Activated T-cell treated with anti-CD3 and anti-CD28 coated beads, Interleukin-2, amount 50 U/mL, for 4 hours (primary cell): Measurements from ENCODE around the gene CDK5R1. TPM values are rescaled to one million over a fixed set of nuclear protein-coding genes. Genes with fewer than 3 reads are reported as not detected.
A peak's percentile ranks its signal among the peaks of the same experiment; 100 is the strongest.

Experiments used
- ATAC-seq, 2 donors: fragments of 200-7000 bp; cut with Tn5 transposase; one replicate each; pipeline ENCODE4 v1.10.0; 2021
- DNase-seq: peaks from one replicate; pipeline ENCODE4 v3.0.0-alpha.2; 2020
- H3K27me3 Mint-ChIP-seq: one replicate; pipeline ENCODE4 v1.8.0; 2021; ENCODE audit warnings: low read depth, mixed read lengths
- H3K36me3 Mint-ChIP-seq: one replicate; pipeline ENCODE4 v1.8.0; 2022; ENCODE audit warnings: mixed read lengths; ENCODE audit not compliant: insufficient read depth
- H3K4me1 Mint-ChIP-seq: one replicate; pipeline ENCODE4 v1.8.0; 2021; ENCODE audit warnings: low read depth, mixed read lengths
- H3K4me3 Mint-ChIP-seq: one replicate; pipeline ENCODE4 v1.8.0; 2021; ENCODE audit warnings: mild to moderate bottlenecking, moderate library complexity, mixed read lengths
- H3K9me3 Mint-ChIP-seq: one replicate; pipeline ENCODE4 v1.8.0; 2021; ENCODE audit warnings: mixed read lengths
- total RNA-seq, 3 donors: library from RNA; stranded (reverse); gene quantifications; one replicate each; pipeline ENCODE4 v1.2.1, GENCODE V29; 2021

CDK5R1 gene
- total RNA-seq, 3 donors from 2014 or later, result 14.8 to 20.9 (median 15.7) TPM

GRCh38 chr17:32492648-32493289, 6.0 kb downstream of the CDK5R1 start:
- ATAC-seq (no peak), DNase-seq (no peak)
- H3K27me3 Mint-ChIP-seq, result no peaks in the 10 kb centered on the region
- H3K4me3 Mint-ChIP-seq, result peak overlapping the region; percentile 58
- peaks cover 64% of the 10 kb centered on the region for H3K4me1 Mint-ChIP-seq
- peaks cover 11% of the 10 kb centered on the region for H3K36me3 Mint-ChIP-seq
- H3K9me3 Mint-ChIP-seq, result no peaks in the 10 kb centered on the region

GRCh38 chr17:32493571-32493970, 6.8 kb downstream of the CDK5R1 start:
- ATAC-seq, result no peak
- DNase-seq, result no peak
- Mint-ChIP-seq H3K4me3 (no peak overlapping the region), H3K27me3 (no peaks in the 10 kb centered on the region), H3K36me3 (peaks cover 6% of the 10 kb centered on the region), H3K9me3 (no peaks in the 10 kb centered on the region), H3K4me1 (peaks cover 58% of the 10 kb centered on the region)

- no peak for ATAC-seq
- Mint-ChIP-seq H3K27me3 (no peaks in the 10 kb centered on the region), H3K36me3 (peaks cover 6% of the 10 kb centered on the region), H3K4me3 (no peak overlapping the region), H3K9me3 (no peaks in the 10 kb centered on the region), H3K4me1 (peaks cover 53% of the 10 kb centered on the region)
- no peak for DNase-seq
These were observed 7.3 kb downstream of the CDK5R1 start for GRCh38 chr17:32493976-32494513.

- H3K9me3 Mint-ChIP-seq, result no peaks in the 10 kb centered on the region
- no peaks in the 10 kb centered on the region for H3K27me3 Mint-ChIP-seq
- H3K4me3 Mint-ChIP-seq, result no peak overlapping the region
- DNase-seq (no peak), ATAC-seq (no peak)
- H3K4me1 Mint-ChIP-seq, result peaks cover 46% of the 10 kb centered on the region
- H3K36me3 Mint-ChIP-seq, result peaks cover 4% of the 10 kb centered on the region
These were observed 8.0 kb downstream of the CDK5R1 start for GRCh38 chr17:32494621-32495358.

- no peaks in the 10 kb centered on the region for H3K9me3 Mint-ChIP-seq
- no peak for DNase-seq
- peak in 1 of 2 donors; percentile 35 for ATAC-seq
- no peaks in the 10 kb centered on the region for H3K27me3 Mint-ChIP-seq
- H3K4me3 Mint-ChIP-seq, result no peak overlapping the region
- no peaks in the 10 kb centered on the region for H3K36me3 Mint-ChIP-seq
- H3K4me1 Mint-ChIP-seq, result peaks cover 38% of the 10 kb centered on the region
These were observed 8.8 kb downstream of the CDK5R1 start for GRCh38 chr17:32495359-32496231.

GRCh38 chr17:32496395-32497073, 9.7 kb downstream of the CDK5R1 start:
- no peaks in the 10 kb centered on the region for H3K27me3 Mint-ChIP-seq
- H3K36me3 Mint-ChIP-seq, result no peaks in the 10 kb centered on the region
- DNase-seq (no peak), ATAC-seq (no peak)
- H3K4me3 Mint-ChIP-seq, result no peak overlapping the region
- no peaks in the 10 kb centered on the region for H3K9me3 Mint-ChIP-seq
- peaks cover 36% of the 10 kb centered on the region for H3K4me1 Mint-ChIP-seq

GRCh38 chr17:32497431-32498205, 10.8 kb downstream of the CDK5R1 start:
- peaks cover 36% of the 10 kb centered on the region for H3K4me1 Mint-ChIP-seq
- H3K36me3 Mint-ChIP-seq, result no peaks in the 10 kb centered on the region
- no peaks in the 10 kb centered on the region for H3K9me3 Mint-ChIP-seq
- no peaks in the 10 kb centered on the region for H3K27me3 Mint-ChIP-seq
- no peak overlapping the region for H3K4me3 Mint-ChIP-seq
- no peak for DNase-seq
- ATAC-seq, result no peak

GRCh38 chr17:32498391-32498790, 11.6 kb downstream of the CDK5R1 start:
- H3K27me3 Mint-ChIP-seq, result no peaks in the 10 kb centered on the region
- ATAC-seq (no peak), DNase-seq (no peak)
- H3K9me3 Mint-ChIP-seq, result no peaks in the 10 kb centered on the region
- H3K4me1 Mint-ChIP-seq, result peaks cover 36% of the 10 kb centered on the region
- H3K4me3 Mint-ChIP-seq, result no peak overlapping the region
- H3K36me3 Mint-ChIP-seq, result no peaks in the 10 kb centered on the region

GRCh38 chr17:32502013-32502412, 15.2 kb downstream of the CDK5R1 start:
- Mint-ChIP-seq H3K4me3 (no peak overlapping the region), H3K9me3 (no peaks in the 10 kb centered on the region), H3K27me3 (no peaks in the 10 kb centered on the region), H3K36me3 (no peaks in the 10 kb centered on the region), H3K4me1 (peaks cover 60% of the 10 kb centered on the region)
- DNase-seq, result no peak
- ATAC-seq, result no peak

GRCh38 chr17:32502710-32503109, 15.9 kb downstream of the CDK5R1 start:
- no peaks in the 10 kb centered on the region for H3K36me3 Mint-ChIP-seq
- H3K4me1 Mint-ChIP-seq, result peaks cover 66% of the 10 kb centered on the region
- peak overlapping the region; percentile 60 for H3K4me3 Mint-ChIP-seq
- H3K9me3 Mint-ChIP-seq, result no peaks in the 10 kb centered on the region
- no peaks in the 10 kb centered on the region for H3K27me3 Mint-ChIP-seq
- no peak for ATAC-seq
- no peak for DNase-seq

- no peaks in the 10 kb centered on the region for H3K9me3 Mint-ChIP-seq
- H3K4me1 Mint-ChIP-seq, result peaks cover 68% of the 10 kb centered on the region
- H3K36me3 Mint-ChIP-seq, result no peaks in the 10 kb centered on the region
- ATAC-seq (peak; percentile 88 to 91), DNase-seq (no peak)
- peak overlapping the region; percentile 60 for H3K4me3 Mint-ChIP-seq
- H3K27me3 Mint-ChIP-seq, result no peaks in the 10 kb centered on the region
These were observed 16.7 kb downstream of the CDK5R1 start for GRCh38 chr17:32503251-32504165.

GRCh38 chr17:32504166-32504990, 17.6 kb downstream of the CDK5R1 start:
- H3K4me3 Mint-ChIP-seq, result no peak overlapping the region
- no peaks in the 10 kb centered on the region for H3K9me3 Mint-ChIP-seq

More at GRCh38 chr17:32504166-32504990, 17.6 kb downstream of the CDK5R1 start:
- H3K27me3 Mint-ChIP-seq, result no peaks in the 10 kb centered on the region
- H3K36me3 Mint-ChIP-seq, result no peaks in the 10 kb centered on the region
- H3K4me1 Mint-ChIP-seq, result peaks cover 76% of the 10 kb centered on the region
- no peak for ATAC-seq
- no peak for DNase-seq
